Adrenal gland (tissue), 5 donors: ENCODE data around the gene FKBP3.

ENCODE experiments used
- POLR2A ChIP-seq, 2 donors: fragments of 450-650 bp; IDR thresholded peaks; one replicate each; pipeline ENCODE4 v1.6.1; 2017; ENCODE audit warnings: antibody characterized with exemption in 2 of 2, mild to moderate bottlenecking in 2 of 2, moderate library complexity in 1 of 2
- TF ChIP-seq, protein P1 (sequence below), 6 experiments: fragments of 450-650 bp in 4 of 6; fragments of 200-600 bp in 2 of 6; sonication (generic) in 1 of 6; IDR thresholded peaks; 1 replicate in 5 of 6; 2 replicates in 1 of 6; pipeline versions ENCODE4 v1.5.1 to v1.8.0; 2016 to 2021; ENCODE audit warnings: antibody characterized with exemption in 6 of 6, mild to moderate bottlenecking in 2 of 6, moderate library complexity in 1 of 6
- donor health status: DM: no; HTN: no; CAD: no.

DNA sequence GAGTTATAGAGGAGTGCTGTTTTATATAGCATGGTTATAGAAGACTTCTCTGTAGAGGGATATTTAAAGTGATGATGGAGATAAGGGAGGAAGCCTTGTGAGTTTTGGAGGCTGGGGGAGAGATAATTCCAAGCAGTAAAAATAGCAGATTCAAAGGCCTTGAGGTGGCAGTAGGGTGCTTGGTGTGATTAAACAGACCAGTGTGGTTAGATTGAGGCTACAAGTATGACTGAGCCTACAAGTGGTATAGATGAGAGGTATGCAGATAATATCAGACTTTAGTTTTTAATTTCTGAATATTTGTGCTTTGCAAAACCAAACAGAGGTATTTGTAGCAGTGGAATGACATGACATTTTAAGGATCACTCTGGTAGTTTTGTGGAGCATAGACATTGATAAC lies 21.8 kb upstream of the FKBP3 start:
- TF ChIP-seq, protein P1, sequence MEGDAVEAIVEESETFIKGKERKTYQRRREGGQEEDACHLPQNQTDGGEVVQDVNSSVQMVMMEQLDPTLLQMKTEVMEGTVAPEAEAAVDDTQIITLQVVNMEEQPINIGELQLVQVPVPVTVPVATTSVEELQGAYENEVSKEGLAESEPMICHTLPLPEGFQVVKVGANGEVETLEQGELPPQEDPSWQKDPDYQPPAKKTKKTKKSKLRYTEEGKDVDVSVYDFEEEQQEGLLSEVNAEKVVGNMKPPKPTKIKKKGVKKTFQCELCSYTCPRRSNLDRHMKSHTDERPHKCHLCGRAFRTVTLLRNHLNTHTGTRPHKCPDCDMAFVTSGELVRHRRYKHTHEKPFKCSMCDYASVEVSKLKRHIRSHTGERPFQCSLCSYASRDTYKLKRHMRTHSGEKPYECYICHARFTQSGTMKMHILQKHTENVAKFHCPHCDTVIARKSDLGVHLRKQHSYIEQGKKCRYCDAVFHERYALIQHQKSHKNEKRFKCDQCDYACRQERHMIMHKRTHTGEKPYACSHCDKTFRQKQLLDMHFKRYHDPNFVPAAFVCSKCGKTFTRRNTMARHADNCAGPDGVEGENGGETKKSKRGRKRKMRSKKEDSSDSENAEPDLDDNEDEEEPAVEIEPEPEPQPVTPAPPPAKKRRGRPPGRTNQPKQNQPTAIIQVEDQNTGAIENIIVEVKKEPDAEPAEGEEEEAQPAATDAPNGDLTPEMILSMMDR (IDR thresholded peaks at IDR 0.05), result no peak
- no peak for TF ChIP-seq POLR2A (IDR thresholded peaks at IDR 0.05)
